T-helper 2 cell treated with Interferon-gamma antibody and Interleukin-4, amounts not matched to agents 100 ng/mL and 5 ng/mL, for 36 hours (primary cell): ENCODE results near the gene SLC22A16. TPM values are rescaled to one million over a fixed set of nuclear protein-coding genes. Genes with fewer than 3 reads are reported as not detected.

ENCODE experiments used
- intact Hi-C: fragments of 100-400 bp; cut with micrococcal nuclease; formaldehyde crosslinking; loops from one replicate; pipeline ENCODE4 v1.15.1; 2023
- total RNA-seq: library from RNA; stranded (reverse); gene quantifications from 2 replicates; pipeline ENCODE4 v1.2.3, GENCODE V29; 2022

Gene SLC22A16
- total RNA-seq, 1 donor from 2014 or later: 0.18 TPM

- intact Hi-C loops: no loop called here
These were observed 67.5 kb downstream of the SLC22A16 start for GRCh38 chr6:110408901-110409300.

- intact Hi-C loops: no loop called here
These were observed 71.8 kb downstream of the SLC22A16 start for GRCh38 chr6:110404607-110405006.

GRCh38 chr6:110401585-110402176 lies 74.7 kb downstream of the SLC22A16 start:
- intact Hi-C loops: no loop called here

- intact Hi-C loops: no loop called here
These were observed 76.2 kb downstream of the SLC22A16 start for GRCh38 chr6:110400208-110400607.

- intact Hi-C loops: no loop called here
These were observed 77.0 kb downstream of the SLC22A16 start for GRCh38 chr6:110399219-110400071.

- intact Hi-C loops: no loop called here
These were observed 77.6 kb downstream of the SLC22A16 start for GRCh38 chr6:110398778-110399177.

- intact Hi-C loops: no loop called here
These were observed 81.2 kb downstream of the SLC22A16 start for GRCh38 chr6:110395221-110395620.

- intact Hi-C loops: loop anchor here (5.0 kb wide), 1 partner anchor 1207 kb away; no protein-coding TSS in a partner anchor
These were observed 82.0 kb downstream of the SLC22A16 start for GRCh38 chr6:110394409-110394808.

- intact Hi-C loops: loop anchor here (5.0 kb wide), 1 partner anchor 1205 kb away; no protein-coding TSS in a partner anchor
These were observed 83.7 kb downstream of the SLC22A16 start for GRCh38 chr6:110392727-110393126.

GRCh38 chr6:110390404-110390803 lies 86.0 kb downstream of the SLC22A16 start:
- intact Hi-C loops: loop anchor here (1.0 to 5.0 kb wide), 4 partner anchors 212 to 1203 kb away; no protein-coding TSS in a partner anchor

- intact Hi-C loops: loop anchor here (1.0 to 5.0 kb wide), 4 partner anchors 212 to 1203 kb away; no protein-coding TSS in a partner anchor
These were observed 86.6 kb downstream of the SLC22A16 start for GRCh38 chr6:110389689-110390382.

- intact Hi-C loops: no loop called here
These were observed 88.4 kb downstream of the SLC22A16 start for GRCh38 chr6:110387986-110388385.

GRCh38 chr6:110385458-110385863 lies 91.0 kb downstream of the SLC22A16 start:
- intact Hi-C loops: no loop called here

GRCh38 chr6:110378552-110378951 lies 97.9 kb downstream of the SLC22A16 start:
- intact Hi-C loops: no loop called here

Other genes with a start within 250 kb of the SLC22A16 start
- gene METTL24, start 118.3 kb downstream of the SLC22A16 start, total RNA-seq: not detected in 2 replicates
- gene DDO, start 61.0 kb downstream of the SLC22A16 start, total RNA-seq: not detected in 2 replicates